SU-DHL-6 (cell line): Measurements from ENCODE around the gene MDFI.

ENCODE experiments used
- H2AFZ ChIP-seq: fragments of 200-600 bp; sonication (generic); 2 replicates; pipeline ENCODE4 v1.6.1; 2014; ENCODE audit warnings: low read depth, mild to moderate bottlenecking, moderate library complexity, mixed read lengths, antibody characterized with exemption, low read length; ENCODE audit not compliant: severe bottlenecking
- H3F3A ChIP-seq: fragments of 200-600 bp; shearing (Covaris generic); 2 replicates; pipeline ENCODE4 v1.6.0; 2016; ENCODE audit warnings: antibody characterized with exemption, mild to moderate bottlenecking; ENCODE audit not compliant: insufficient read depth
- H3K27ac ChIP-seq: fragments of 200-600 bp; sonication (generic); 2 replicates; pipeline ENCODE4 v1.5.1; 2016; ENCODE audit warnings: low read depth, mild to moderate bottlenecking, low read length, moderate library complexity, mixed read lengths
- H3K27me3 ChIP-seq: fragments of 200-600 bp; sonication (generic), shearing (Covaris generic); 2 replicates; pipeline ENCODE4 v1.6.0; 2014; ENCODE audit warnings: mild to moderate bottlenecking, low read length
- H3K36me3 ChIP-seq: fragments of 200-600 bp; sonication (generic); 2 replicates; pipeline ENCODE4 v1.6.1; 2014; ENCODE audit warnings: mild to moderate bottlenecking, low read length, mixed read lengths
- H3K4me2 ChIP-seq: fragments of 300-600, 200-600 bp; shearing (Covaris generic), sonication (generic); 2 replicates; pipeline ENCODE4 v1.6.0; 2014; ENCODE audit warnings: low read length, low read depth, mild to moderate bottlenecking; ENCODE audit not compliant: poor library complexity, severe bottlenecking
- H3K4me3 ChIP-seq: fragments of 200-600 bp; sonication (generic); 2 replicates; pipeline ENCODE4 v1.5.1; 2014; ENCODE audit warnings: antibody characterized with exemption, low read length, mild to moderate bottlenecking, mixed read lengths; ENCODE audit not compliant: insufficient read depth, poor library complexity, severe bottlenecking
- H3K79me2 ChIP-seq: fragments of 200-600 bp; sonication (generic); 2 replicates; pipeline ENCODE4 v1.6.1; 2014; ENCODE audit warnings: mild to moderate bottlenecking, low read length, moderate library complexity; ENCODE audit not compliant: insufficient read depth
- H3K9ac ChIP-seq: fragments of 200-600 bp; sonication (generic); 2 replicates; pipeline ENCODE4 v1.7.0; 2014; ENCODE audit warnings: mild to moderate bottlenecking, low read length
- H3K9me2 ChIP-seq: fragments of 200-600 bp; sonication (generic); replicated peaks from 2 replicates; pipeline ENCODE4 v1.6.1; 2014; ENCODE audit warnings: low read length; ENCODE audit not compliant: insufficient read depth
- H3K9me3 ChIP-seq: fragments of 200-600 bp; sonication (generic); 2 replicates; pipeline ENCODE4 v1.6.1; 2014; ENCODE audit warnings: low read length, mixed read lengths; ENCODE audit not compliant: insufficient read depth
- H4K20me1 ChIP-seq: fragments of 200-600 bp; sonication (generic); 2 replicates; pipeline ENCODE4 v1.6.1; 2014; ENCODE audit warnings: low read depth, mild to moderate bottlenecking, antibody characterized with exemption, low read length, moderate library complexity, mixed read lengths
- EZH2phosphoT487 ChIP-seq: fragments of 200-600 bp; sonication (generic), shearing (Covaris generic); conservative IDR thresholded peaks from 2 replicates; pipeline ENCODE4 v1.6.1; 2018; ENCODE audit warnings: mild to moderate bottlenecking, antibody characterized with exemption, low read length, moderate library complexity, mixed read lengths
- TF ChIP-seq, protein P1 (sequence below): fragments of 200-600 bp; sonication (generic); IDR thresholded peaks from one replicate; pipeline ENCODE4 v1.5.1; 2017; ENCODE audit warnings: antibody characterized with exemption, mild to moderate bottlenecking, low read length, moderate library complexity; ENCODE audit not compliant: insufficient read depth, poor library complexity, severe bottlenecking

The MDFI gene

DNA sequence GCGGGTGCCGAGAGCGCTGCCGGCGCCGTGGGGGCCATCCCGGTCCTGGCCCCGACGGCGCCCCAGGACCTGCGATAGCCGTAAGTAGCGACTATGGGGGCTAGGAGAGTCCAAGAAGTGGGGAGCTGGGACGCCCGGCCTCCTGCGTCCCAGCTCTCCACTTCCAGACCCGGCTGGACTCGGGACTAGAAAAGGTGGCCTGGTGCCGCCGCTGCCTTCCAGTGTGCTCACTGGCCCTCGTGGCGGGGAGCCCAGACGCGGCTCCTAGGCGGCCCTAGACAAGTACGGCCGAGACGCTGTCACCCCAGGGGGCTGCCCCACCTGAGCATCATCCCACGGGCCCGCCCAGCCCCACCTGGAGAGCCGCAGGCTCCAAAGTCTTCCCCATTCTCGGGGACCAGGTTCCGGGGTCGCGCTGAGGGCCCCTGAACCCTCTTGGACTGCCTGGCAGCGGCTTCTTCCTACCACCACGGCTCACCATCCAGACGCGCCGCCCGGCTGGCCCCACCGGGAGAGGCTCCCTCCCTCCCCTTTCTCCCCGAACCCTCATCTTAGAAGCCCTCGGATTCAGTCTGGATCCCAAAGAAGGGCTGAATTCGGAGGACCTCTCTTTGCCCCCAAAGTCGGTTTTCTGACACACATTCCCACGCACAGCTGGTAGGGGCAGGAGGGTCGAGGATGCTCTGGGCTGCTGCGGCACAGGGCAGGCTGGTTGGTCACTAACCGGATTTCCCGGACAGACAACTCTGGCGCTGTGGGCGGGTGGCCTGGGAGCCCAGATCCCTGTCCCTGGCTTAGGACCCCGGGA, 870 bp upstream of the MDFI start:
- no peak overlapping the region for H3K9ac ChIP-seq
- H3K4me2 ChIP-seq: no peak overlapping the region
- no peaks in the 10 kb centered on the region for H3K79me2 ChIP-seq
- H3K9me2 ChIP-seq: no peaks in the 10 kb centered on the region
- no peaks in the 10 kb centered on the region for H3F3A ChIP-seq
- TF ChIP-seq, protein P1, sequence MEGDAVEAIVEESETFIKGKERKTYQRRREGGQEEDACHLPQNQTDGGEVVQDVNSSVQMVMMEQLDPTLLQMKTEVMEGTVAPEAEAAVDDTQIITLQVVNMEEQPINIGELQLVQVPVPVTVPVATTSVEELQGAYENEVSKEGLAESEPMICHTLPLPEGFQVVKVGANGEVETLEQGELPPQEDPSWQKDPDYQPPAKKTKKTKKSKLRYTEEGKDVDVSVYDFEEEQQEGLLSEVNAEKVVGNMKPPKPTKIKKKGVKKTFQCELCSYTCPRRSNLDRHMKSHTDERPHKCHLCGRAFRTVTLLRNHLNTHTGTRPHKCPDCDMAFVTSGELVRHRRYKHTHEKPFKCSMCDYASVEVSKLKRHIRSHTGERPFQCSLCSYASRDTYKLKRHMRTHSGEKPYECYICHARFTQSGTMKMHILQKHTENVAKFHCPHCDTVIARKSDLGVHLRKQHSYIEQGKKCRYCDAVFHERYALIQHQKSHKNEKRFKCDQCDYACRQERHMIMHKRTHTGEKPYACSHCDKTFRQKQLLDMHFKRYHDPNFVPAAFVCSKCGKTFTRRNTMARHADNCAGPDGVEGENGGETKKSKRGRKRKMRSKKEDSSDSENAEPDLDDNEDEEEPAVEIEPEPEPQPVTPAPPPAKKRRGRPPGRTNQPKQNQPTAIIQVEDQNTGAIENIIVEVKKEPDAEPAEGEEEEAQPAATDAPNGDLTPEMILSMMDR: no peak
- TF ChIP-seq EZH2phosphoT487: no peak
- 0 out of 2 replicates have a peak, but pooled peaks cover 3% of the 10 kb centered on the region for H3K27me3 ChIP-seq
- no peak overlapping the region for H3K4me3 ChIP-seq
- no peaks in the 10 kb centered on the region for H3K9me3 ChIP-seq
- no peaks in the 10 kb centered on the region for H4K20me1 ChIP-seq
- H3K36me3 ChIP-seq: no peaks in the 10 kb centered on the region
- H3K27ac ChIP-seq: no peak overlapping the region
- no peak overlapping the region for H2AFZ ChIP-seq

DNA sequence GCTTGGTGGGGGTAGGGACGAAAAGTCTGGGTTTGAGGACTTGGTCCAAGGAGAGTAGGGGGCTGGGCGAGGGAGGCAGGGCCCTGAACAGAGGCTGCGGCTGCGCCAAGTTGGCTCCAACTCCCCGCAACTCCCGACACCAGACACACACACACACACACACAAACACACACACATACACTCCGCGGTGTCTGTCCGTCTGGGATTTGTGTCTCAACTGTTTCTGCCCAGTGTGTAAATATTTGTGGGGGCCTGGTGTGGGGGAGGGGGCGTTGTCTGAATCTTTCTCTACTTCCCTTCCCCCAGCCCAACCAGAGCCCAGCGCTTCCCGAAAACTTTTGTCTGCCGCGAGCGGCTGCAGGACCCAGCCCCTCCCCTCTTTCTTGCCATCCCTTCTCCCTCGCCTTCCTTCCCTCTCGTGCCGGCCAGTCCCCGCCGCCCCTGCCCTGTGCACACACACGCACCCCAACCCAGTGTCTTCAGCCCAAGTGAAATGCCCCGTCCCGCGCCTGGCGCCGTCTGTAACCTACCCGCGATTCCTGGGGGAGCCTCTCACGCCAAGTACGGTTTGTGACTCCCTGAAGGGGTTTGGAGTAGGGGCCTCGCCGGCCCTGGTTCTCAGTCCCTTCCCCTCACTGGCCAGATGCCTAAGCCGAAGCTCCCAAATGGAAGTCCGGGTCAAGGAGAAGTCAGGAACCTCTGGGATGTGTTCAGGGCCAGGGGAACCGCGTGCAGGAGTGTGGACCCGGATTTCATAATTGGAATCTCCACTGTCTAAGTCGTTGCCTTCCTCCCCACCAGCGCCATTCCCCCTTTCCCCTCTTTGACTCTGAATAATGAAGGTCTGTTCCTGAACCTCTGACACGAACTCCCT, 904 bp downstream of the MDFI start:
- no peak overlapping the region for H3K4me3 ChIP-seq
- no peaks in the 10 kb centered on the region for H3K79me2 ChIP-seq
- TF ChIP-seq, protein P1: no peak
- TF ChIP-seq EZH2phosphoT487: no peak
- no peaks in the 10 kb centered on the region for H3K36me3 ChIP-seq
- H3K9me2 ChIP-seq: no peaks in the 10 kb centered on the region
- no peaks in the 10 kb centered on the region for H3K9me3 ChIP-seq
- no peaks in the 10 kb centered on the region for H3K27me3 ChIP-seq
- no peak overlapping the region for H3K27ac ChIP-seq
- no peak overlapping the region for H2AFZ ChIP-seq
- H4K20me1 ChIP-seq: no peaks in the 10 kb centered on the region
- no peak overlapping the region for H3K9ac ChIP-seq
- H3K4me2 ChIP-seq: no peak overlapping the region
- no peaks in the 10 kb centered on the region for H3F3A ChIP-seq

DNA sequence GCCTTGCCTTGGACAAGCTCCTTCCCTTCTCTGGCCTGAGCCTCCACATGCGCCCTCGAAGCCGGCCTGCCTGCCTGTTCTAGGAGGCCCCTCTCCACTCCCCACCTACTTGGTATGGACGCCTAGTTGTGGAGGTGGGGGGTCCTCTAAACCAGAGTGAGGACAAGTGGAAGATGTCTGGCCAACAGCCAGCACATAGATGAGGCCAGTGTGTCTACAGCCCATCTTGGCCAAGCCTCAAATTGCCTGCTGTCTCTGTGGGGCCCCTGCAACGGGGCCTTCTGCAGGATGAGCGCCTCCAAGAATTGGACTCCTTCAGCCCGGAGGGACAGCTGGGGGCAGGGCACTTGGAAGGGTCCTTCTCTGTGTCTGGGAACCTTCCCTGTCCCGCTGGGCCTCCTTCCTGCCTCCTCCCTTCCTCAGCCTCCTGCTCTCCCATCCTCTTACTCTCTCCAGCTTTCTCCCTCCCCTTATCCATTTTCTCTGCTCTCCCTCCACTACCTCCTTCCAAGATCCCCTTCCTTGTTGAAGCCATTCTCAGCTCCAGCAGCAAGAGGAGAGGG, 1.6 kb downstream of the MDFI start:
- no peak for TF ChIP-seq EZH2phosphoT487
- TF ChIP-seq, protein P1: no peak
- Histone ChIP-seq H3F3A (no peaks in the 10 kb centered on the region), H3K27me3 (no peaks in the 10 kb centered on the region), H2AFZ (no peak overlapping the region), H3K27ac (no peak overlapping the region), H3K4me2 (no peak overlapping the region), H3K4me3 (no peak overlapping the region), H3K36me3 (no peaks in the 10 kb centered on the region), H3K9ac (no peak overlapping the region), H3K79me2 (no peaks in the 10 kb centered on the region), H3K9me2 (no peaks in the 10 kb centered on the region), H3K9me3 (no peaks in the 10 kb centered on the region), H4K20me1 (no peaks in the 10 kb centered on the region)
